Stimulated activated CD4-positive, alpha-beta T cell treated with anti-CD3 and anti-CD28 coated beads, Interleukin-15, amount 100 ng/mL, for 1 hour (primary cell): Measurements from ENCODE around the gene EPHA4.

Experiments
- DNase-seq, 2 donors: peaks; one replicate each; pipeline ENCODE4 v3.0.0-alpha.2; 2020; ENCODE audit warnings: low read depth in 1 of 2, low spot score in 1 of 2

EPHA4 gene

GRCh38 chr2:221572219-221572820 is at the start of gene EPHA4:
Gene EPHA4, minus strand, starts transcription at chr2:221572304. Its CDS starts 56 bp downstream, at chr2:221572248.
- peak; percentile 81 to 85 for DNase-seq

GRCh38 chr2:221618007-221618406 is 45.9 kb upstream of the EPHA4 start:
- DNase-seq = no peak

- DNase-seq = no peak
These were observed 44.5 kb upstream of the EPHA4 start for GRCh38 chr2:221616561-221616960.

- no peak for DNase-seq
These were observed 42.2 kb upstream of the EPHA4 start for GRCh38 chr2:221614274-221614673.

- no peak for DNase-seq
These were observed 40.7 kb upstream of the EPHA4 start for GRCh38 chr2:221612800-221613199.

GRCh38 chr2:221612161-221612560 is 40.1 kb upstream of the EPHA4 start:
- no peak for DNase-seq

GRCh38 chr2:221610675-221611074 is 38.6 kb upstream of the EPHA4 start:
- no peak for DNase-seq

- DNase-seq = no peak
These were observed 38.2 kb upstream of the EPHA4 start for GRCh38 chr2:221610255-221610654.

- no peak for DNase-seq
These were observed 36.3 kb upstream of the EPHA4 start for GRCh38 chr2:221608442-221608841.

- no peak for DNase-seq
These were observed 34.3 kb upstream of the EPHA4 start for GRCh38 chr2:221606424-221606823.

GRCh38 chr2:221605751-221606240 is 33.7 kb upstream of the EPHA4 start:
- DNase-seq = no peak

GRCh38 chr2:221602938-221603337 is 30.8 kb upstream of the EPHA4 start:
- no peak for DNase-seq

- DNase-seq = no peak
These were observed 29.3 kb upstream of the EPHA4 start for GRCh38 chr2:221601376-221601775.

- DNase-seq = no peak
These were observed 28.3 kb upstream of the EPHA4 start for GRCh38 chr2:221600388-221600787.

GRCh38 chr2:221596192-221596591 is 24.1 kb upstream of the EPHA4 start:
- DNase-seq = no peak

- DNase-seq = no peak
These were observed 18.8 kb upstream of the EPHA4 start for GRCh38 chr2:221590861-221591365.

GRCh38 chr2:221589696-221590095 is 17.6 kb upstream of the EPHA4 start:
- DNase-seq = no peak

GRCh38 chr2:221588306-221588985 is 16.3 kb upstream of the EPHA4 start:
- DNase-seq = no peak

GRCh38 chr2:221581986-221582385 is 9.9 kb upstream of the EPHA4 start:
- no peak for DNase-seq

GRCh38 chr2:221574231-221574570 is 2.1 kb upstream of the EPHA4 start:
- DNase-seq = no peak

- peak; percentile 64 to 75 for DNase-seq
These were observed 1.5 kb upstream of the EPHA4 start for GRCh38 chr2:221573430-221574230.
